NK-92 treated with Interleukin-12 subunit alpha and Interleukin-12 subunit beta, amount 100 ng/mL, for 24 hours (cell line): ENCODE measurements around the gene HCFC2.
"Not testable (repeated sequence)": the region's sequence is repeated elsewhere in the genome, so short reads cannot be mapped to it uniquely, and the experiment has no call there.

Experiments used
- DNase-seq: peaks from one replicate; lab custom pipeline; 2025; lab: John Stamatoyannopoulos, UW

The HCFC2 gene

GRCh38 chr12:104057771-104058197, 6.5 kb upstream of the HCFC2 start:
- no peak for DNase-seq

GRCh38 chr12:104058802-104059201, 5.5 kb upstream of the HCFC2 start:
- no peak for DNase-seq

- no peak for DNase-seq
Measured at GRCh38 chr12:104059963-104060362, 4.4 kb upstream of the HCFC2 start.

GRCh38 chr12:104060791-104061190, 3.5 kb upstream of the HCFC2 start:
- no peak for DNase-seq

- no peak for DNase-seq
Measured at GRCh38 chr12:104063712-104064030, 660 bp upstream of the HCFC2 start.

GRCh38 chr12:104064842-104065427, 604 bp downstream of the HCFC2 start:
- DNase-seq = no peak

GRCh38 chr12:104072099-104072498, 7.8 kb downstream of the HCFC2 start:
- DNase-seq = no peak

GRCh38 chr12:104073699-104074098, 9.4 kb downstream of the HCFC2 start:
- no peak for DNase-seq

- no peak for DNase-seq
Measured at GRCh38 chr12:104079024-104079423, 14.7 kb downstream of the HCFC2 start.

GRCh38 chr12:104080764-104081163, 16.4 kb downstream of the HCFC2 start:
- DNase-seq = no peak

GRCh38 chr12:104083769-104084475, 19.6 kb downstream of the HCFC2 start:
- DNase-seq = no peak

GRCh38 chr12:104090685-104091084, 26.4 kb downstream of the HCFC2 start:
- no peak for DNase-seq

GRCh38 chr12:104091136-104091535, 26.8 kb downstream of the HCFC2 start:
- DNase-seq = no peak

- DNase-seq = no peak
Measured at GRCh38 chr12:104094284-104094683, 30.0 kb downstream of the HCFC2 start.

GRCh38 chr12:104095289-104095688, 31.0 kb downstream of the HCFC2 start:
- DNase-seq = no peak

GRCh38 chr12:104097954-104098353, 33.6 kb downstream of the HCFC2 start:
- no peak for DNase-seq

- no peak for DNase-seq
Measured at GRCh38 chr12:104105461-104105860, 41.1 kb downstream of the HCFC2 start.

GRCh38 chr12:104106965-104107364, 42.6 kb downstream of the HCFC2 start:
- DNase-seq = no peak

GRCh38 chr12:104108755-104109445, 44.6 kb downstream of the HCFC2 start:
- peak; percentile 28 for DNase-seq

GRCh38 chr12:104109446-104110271, 45.3 kb downstream of the HCFC2 start:
- DNase-seq = no peak

- not testable (repeated sequence) for DNase-seq
Measured at GRCh38 chr12:104114834-104115586, 50.7 kb downstream of the HCFC2 start.

GRCh38 chr12:104115587-104115975, 51.2 kb downstream of the HCFC2 start:
- DNase-seq = no peak
